Spinal cord (tissue), 10 donors: Measurements from ENCODE around the gene MTA2. TPM values are rescaled to one million over a fixed set of nuclear protein-coding genes. Genes with fewer than 3 reads are reported as not detected.
A peak's percentile ranks its signal among the peaks of the same experiment; 100 is the strongest.

Experiments used
- DNase-seq, 6 donors: peaks; one replicate each; pipeline versions ENCODE4 v3.0.0 to v3.0.0-alpha.2; 2013 to 2015; ENCODE audit warnings: low spot score in 6 of 6, low read depth in 4 of 6
- H3K27ac ChIP-seq: one replicate; pipeline ENCODE4 v1.5.1; 2013; ENCODE audit warnings: low read depth, low read length, control low read depth
- H3K27me3 ChIP-seq: one replicate; pipeline ENCODE4 v1.6.1; 2013; ENCODE audit warnings: low read length; ENCODE audit not compliant: control insufficient read depth, insufficient read depth
- H3K36me3 ChIP-seq: one replicate; pipeline ENCODE4 v1.6.1; 2013; ENCODE audit warnings: low read length; ENCODE audit not compliant: control insufficient read depth, insufficient read depth
- H3K4me1 ChIP-seq: one replicate; pipeline ENCODE4 v1.6.1; 2013; ENCODE audit warnings: low read length; ENCODE audit not compliant: control insufficient read depth, insufficient read depth
- H3K4me3 ChIP-seq: one replicate; pipeline ENCODE4 v1.5.1; 2013; ENCODE audit warnings: low read depth, low read length, control low read depth
- H3K9me3 ChIP-seq: one replicate; pipeline ENCODE4 v1.6.1; 2013; ENCODE audit warnings: low read length; ENCODE audit not compliant: control insufficient read depth, insufficient read depth
- WGBS: methylation state at CpG from one replicate; pipeline ENCODE4 v1.1.5; 2013; ENCODE audit warnings: missing lambda C conversion rate; ENCODE audit not compliant: insufficient coverage; 5-methylcytosine and 5-hydroxymethylcytosine counted together
- polyA plus RNA-seq, 2 donors: library from polyadenylated mRNA; unstranded; fragments of 120-200 nt; gene quantifications; one replicate each; pipeline ENCODE4 v1.2.1, GENCODE V29; 2013; ENCODE audit not compliant: insufficient read length in 2 of 2
- small RNA-seq: library from RNA; depleted of rRNA; stranded (forward); fragments of <200 nt; gene quantifications from one replicate; pipeline ENCODE3, GENCODE V24; 2014; ENCODE audit warnings: low replicate concordance
- total RNA-seq, 2 donors: library from RNA; depleted of rRNA in 1 of 2; stranded (reverse); fragments of 120-200 nt in 1 of 2; fragments of >200 nt in 1 of 2; gene quantifications; one replicate each; pipeline versions ENCODE4 v1.2.3 to v1.2.4, GENCODE V29; 2013 to 2014
- donor health status: healthy.

Gene MTA2
- total and polyA plus RNA-seq, 4 donors: 72.9 to 91.6 (median 85.1) TPM

DNA sequence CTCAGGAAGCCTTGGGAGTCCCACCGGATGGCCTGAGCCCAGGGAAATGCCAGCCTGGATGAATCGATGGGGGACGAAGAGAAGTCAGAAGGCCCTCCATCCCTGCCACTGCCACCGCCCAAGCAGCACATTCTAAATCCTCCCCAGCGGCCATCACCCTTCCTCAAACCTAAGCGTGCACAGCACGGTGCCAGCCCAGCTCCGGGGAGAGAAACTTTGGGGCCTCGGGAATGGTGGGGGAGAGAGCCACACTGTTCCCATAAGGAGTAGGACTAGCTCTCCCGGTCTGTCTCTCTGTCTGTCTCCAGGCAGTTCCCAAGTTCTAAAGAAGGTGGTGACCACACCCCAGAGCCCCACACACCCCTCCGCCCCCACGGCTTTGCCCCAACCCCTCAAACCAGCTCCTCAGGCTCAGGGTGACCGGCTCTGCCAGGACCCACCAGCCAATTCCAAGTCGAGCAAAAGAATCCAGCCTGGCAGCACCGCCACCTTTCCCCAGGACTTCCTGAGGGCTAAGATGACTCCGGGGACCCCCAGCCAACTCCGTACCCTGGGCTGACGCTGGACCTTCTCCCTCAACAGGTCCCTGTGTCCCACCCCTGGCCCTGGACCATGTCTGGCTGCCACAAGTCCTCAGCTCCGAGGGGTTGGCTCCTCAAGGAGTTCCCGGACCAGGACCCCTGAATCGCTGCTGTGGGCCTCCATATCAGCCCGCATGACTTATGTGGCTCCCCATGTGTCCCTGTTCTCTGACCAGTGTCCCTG lies 57.8 kb downstream of the MTA2 start:
- peak in 1 of 6 donors; percentile 10 for DNase-seq
- Histone ChIP-seq H3K4me3 (peak overlapping the region; percentile 73), H3K27me3 (peaks cover 52% of the 10 kb centered on the region), H3K36me3 (peaks cover 2% of the 10 kb centered on the region), H3K9me3 (no peaks in the 10 kb centered on the region), H3K27ac (peak overlapping the region; percentile 96), H3K4me1 (peaks cover 93% of the 10 kb centered on the region)
- 51% methylated on average over 15 of the region's 22 CpGs for WGBS

Small RNAs within 50 kb of the gene (small RNA-seq; reads per million reads assigned to genes)
- not detected for gene AP001458.1
- not detected for gene EEF1G
- gene MIR6747: 0.06 reads per million

Other genes starting within 250 kb of the MTA2 start
- gene SCGB1A1, start 182.8 kb downstream of the MTA2 start, total RNA-seq: not detected
- under 1 TPM in 1 of 2 donors, not detected in 1; 0.69 TPM for gene SCGB1A1, start 182.8 kb downstream of the MTA2 start, polyA plus RNA-seq
- gene AHNAK, start 55.1 kb downstream of the MTA2 start, total RNA-seq: 100 to 1,000 TPM; 247 to 463 TPM
- 10 to 100 TPM; 60.2 to 84.0 TPM for gene AHNAK, start 55.1 kb downstream of the MTA2 start, polyA plus RNA-seq
- gene EEF1G, start 28.0 kb downstream of the MTA2 start, total RNA-seq: 1,000 to 10,000 TPM in 1 of 2 donors, 100 to 1,000 TPM in 1; 887 to 2,089 TPM
- gene EEF1G, start 28.0 kb downstream of the MTA2 start, polyA plus RNA-seq: 1,000 to 10,000 TPM; 1,849 to 2,100 TPM
- gene TUT1, start 10.3 kb downstream of the MTA2 start, total RNA-seq: 1 to 10 TPM; 4.3 to 9.0 TPM
- gene TUT1, start 10.3 kb downstream of the MTA2 start, polyA plus RNA-seq: 10 to 100 TPM; 18.4 to 22.1 TPM
- gene EML3, start 10.9 kb upstream of the MTA2 start, total RNA-seq: 10 to 100 TPM; 10.5 to 30.2 TPM
- 10 to 100 TPM; 30.3 to 46.3 TPM for gene EML3, start 10.9 kb upstream of the MTA2 start, polyA plus RNA-seq
- gene ROM1, start 11.4 kb upstream of the MTA2 start, total RNA-seq: 10 to 100 TPM in 1 of 2 donors, 1 to 10 TPM in 1; 4.8 to 11.9 TPM
- 10 to 100 TPM in 1 of 2 donors, 1 to 10 TPM in 1; 8.7 to 11.1 TPM for gene ROM1, start 11.4 kb upstream of the MTA2 start, polyA plus RNA-seq
- gene B3GAT3, start 20.1 kb upstream of the MTA2 start, total RNA-seq: 10 to 100 TPM; 26.6 to 40.5 TPM
- gene B3GAT3, start 20.1 kb upstream of the MTA2 start, polyA plus RNA-seq: 10 to 100 TPM; 54.2 to 70.5 TPM
- gene GANAB, start 44.7 kb upstream of the MTA2 start, total RNA-seq: 100 to 1,000 TPM; 119 to 161 TPM
- gene GANAB, start 44.7 kb upstream of the MTA2 start, polyA plus RNA-seq: 100 to 1,000 TPM; 169 to 195 TPM
- gene INTS5, start 51.4 kb upstream of the MTA2 start, total RNA-seq: 10 to 100 TPM; 12.0 to 14.3 TPM
- gene INTS5, start 51.4 kb upstream of the MTA2 start, polyA plus RNA-seq: 10 to 100 TPM; 15.5 to 17.9 TPM
- gene C11orf98, start 63.3 kb upstream of the MTA2 start, total RNA-seq: 10 to 100 TPM; 21.4 to 66.0 TPM
- gene C11orf98, start 63.3 kb upstream of the MTA2 start, polyA plus RNA-seq: 10 to 100 TPM; 61.9 to 63.5 TPM
- 10 to 100 TPM in 1 of 2 donors, 1 to 10 TPM in 1; 6.0 to 13.7 TPM for gene CSKMT, start 63.4 kb upstream of the MTA2 start, total RNA-seq
- gene CSKMT, start 63.4 kb upstream of the MTA2 start, polyA plus RNA-seq: 1 to 10 TPM; 8.1 to 9.6 TPM
- 10 to 100 TPM in 1 of 2 donors, 1 to 10 TPM in 1; 5.4 to 15.2 TPM for gene UQCC3, start 69.8 kb upstream of the MTA2 start, total RNA-seq
- gene UQCC3, start 69.8 kb upstream of the MTA2 start, polyA plus RNA-seq: 10 to 100 TPM; 13.7 to 14.3 TPM
- 1 to 10 TPM; 2.9 to 6.1 TPM for gene LBHD1, start 70.4 kb upstream of the MTA2 start, total RNA-seq
- 10 to 100 TPM in 1 of 2 donors, 1 to 10 TPM in 1; 7.5 to 10.2 TPM for gene LBHD1, start 70.4 kb upstream of the MTA2 start, polyA plus RNA-seq
- 10 to 100 TPM; 32.0 to 89.6 TPM for gene UBXN1, start 77.2 kb upstream of the MTA2 start, total RNA-seq
- gene UBXN1, start 77.2 kb upstream of the MTA2 start, polyA plus RNA-seq: 100 to 1,000 TPM; 141 to 148 TPM
- gene LRRN4CL, start 87.7 kb upstream of the MTA2 start, total RNA-seq: 10 to 100 TPM in 1 of 2 donors, 1 to 10 TPM in 1; 3.2 to 15.0 TPM
- gene LRRN4CL, start 87.7 kb upstream of the MTA2 start, polyA plus RNA-seq: 1 to 10 TPM in 1 of 2 donors, under 1 TPM in 1; 0.40 to 3.2 TPM
- gene BSCL2, start 105.6 kb upstream of the MTA2 start, total RNA-seq: 100 to 1,000 TPM; 147 to 179 TPM
- 100 to 1,000 TPM; 224 to 261 TPM for gene BSCL2, start 105.6 kb upstream of the MTA2 start, polyA plus RNA-seq
- 10 to 100 TPM; 25.6 to 54.8 TPM for gene GNG3, start 105.8 kb upstream of the MTA2 start, total RNA-seq
- gene GNG3, start 105.8 kb upstream of the MTA2 start, polyA plus RNA-seq: 100 to 1,000 TPM; 288 to 295 TPM
- gene HNRNPUL2, start 125.6 kb upstream of the MTA2 start, total RNA-seq: 10 to 100 TPM; 15.3 to 32.6 TPM
- 10 to 100 TPM; 62.8 to 69.3 TPM for gene HNRNPUL2, start 125.6 kb upstream of the MTA2 start, polyA plus RNA-seq
- 10 to 100 TPM; 30.7 to 40.9 TPM for gene TTC9C, start 126.6 kb upstream of the MTA2 start, total RNA-seq
- 10 to 100 TPM; 34.8 to 47.5 TPM for gene TTC9C, start 126.6 kb upstream of the MTA2 start, polyA plus RNA-seq
- gene ZBTB3, start 152.3 kb upstream of the MTA2 start, total RNA-seq: 10 to 100 TPM; 11.7 to 15.3 TPM
- 10 to 100 TPM in 1 of 2 donors, 1 to 10 TPM in 1; 6.8 to 11.6 TPM for gene ZBTB3, start 152.3 kb upstream of the MTA2 start, polyA plus RNA-seq
- 100 to 1,000 TPM in 1 of 2 donors, 10 to 100 TPM in 1; 80.1 to 178 TPM for gene POLR2G, start 159.7 kb upstream of the MTA2 start, total RNA-seq
- 100 to 1,000 TPM; 145 to 152 TPM for gene POLR2G, start 159.7 kb upstream of the MTA2 start, polyA plus RNA-seq
- gene TAF6L, start 169.5 kb upstream of the MTA2 start, total RNA-seq: 10 to 100 TPM; 14.4 to 29.5 TPM
- gene TAF6L, start 169.5 kb upstream of the MTA2 start, polyA plus RNA-seq: 10 to 100 TPM; 27.1 to 37.6 TPM
- 10 to 100 TPM; 22.7 to 57.9 TPM for gene TMEM179B, start 185.5 kb upstream of the MTA2 start, total RNA-seq
- 10 to 100 TPM; 44.0 to 57.2 TPM for gene TMEM179B, start 185.5 kb upstream of the MTA2 start, polyA plus RNA-seq
- 10 to 100 TPM; 12.3 to 24.0 TPM for gene TMEM223, start 190.1 kb upstream of the MTA2 start, total RNA-seq
- 10 to 100 TPM; 23.2 to 25.5 TPM for gene TMEM223, start 190.1 kb upstream of the MTA2 start, polyA plus RNA-seq
- gene NXF1, start 203.6 kb upstream of the MTA2 start, total RNA-seq: 10 to 100 TPM; 32.2 to 46.2 TPM
- 100 to 1,000 TPM in 1 of 2 donors, 10 to 100 TPM in 1; 89.7 to 106 TPM for gene NXF1, start 203.6 kb upstream of the MTA2 start, polyA plus RNA-seq
- gene STX5, start 230.2 kb upstream of the MTA2 start, total RNA-seq: 10 to 100 TPM; 31.1 to 40.8 TPM
- gene STX5, start 230.2 kb upstream of the MTA2 start, polyA plus RNA-seq: 10 to 100 TPM; 46.0 to 48.5 TPM
- not detected for gene TEX54, start 231.0 kb upstream of the MTA2 start, total RNA-seq
- under 1 TPM in 1 of 2 donors, not detected in 1; 0.57 TPM for gene TEX54, start 231.0 kb upstream of the MTA2 start, polyA plus RNA-seq
- 10 to 100 TPM; 25.5 to 42.6 TPM for gene WDR74, start 237.7 kb upstream of the MTA2 start, total RNA-seq
- gene WDR74, start 237.7 kb upstream of the MTA2 start, polyA plus RNA-seq: 10 to 100 TPM; 34.4 to 45.5 TPM